NCI-H2107 treated with DMSO at 0.1 percent for 48 hours (cell line): ENCODE measurements around the gene CLEC11A.
"Not testable (repeated sequence)": the region's sequence is repeated elsewhere in the genome, so short reads cannot be mapped to it uniquely, and the experiment has no call there.

Experiments used
- DNase-seq: peaks from one replicate; lab custom pipeline; 2025; ENCODE audit not compliant: unreplicated experiment; lab: John Stamatoyannopoulos, UW

Gene CLEC11A

GRCh38 chr19:50721441-50722137 is 1.6 kb upstream of the CLEC11A start:
- DNase-seq: no peak

GRCh38 chr19:50722201-50723013 is 757 bp upstream of the CLEC11A start:
- DNase-seq: no peak

GRCh38 chr19:50723735-50724521 is 764 bp downstream of the CLEC11A start:
- no peak for DNase-seq

GRCh38 chr19:50724522-50725217 is 1.5 kb downstream of the CLEC11A start:
- no peak for DNase-seq

GRCh38 chr19:50725218-50725910 is 2.2 kb downstream of the CLEC11A start:
- no peak for DNase-seq

- DNase-seq: no peak
These were observed 2.7 kb downstream of the CLEC11A start for GRCh38 chr19:50725911-50726230.

- DNase-seq: no peak
These were observed 5.0 kb downstream of the CLEC11A start for GRCh38 chr19:50728084-50728737.

GRCh38 chr19:50729894-50730293 is 6.7 kb downstream of the CLEC11A start:
- DNase-seq: no peak

- no peak for DNase-seq
These were observed 12.7 kb downstream of the CLEC11A start for GRCh38 chr19:50735869-50736268.

- no peak for DNase-seq
These were observed 13.2 kb downstream of the CLEC11A start for GRCh38 chr19:50736338-50736737.

- DNase-seq: no peak
These were observed 16.2 kb downstream of the CLEC11A start for GRCh38 chr19:50739132-50739913.

- DNase-seq: no peak
These were observed 16.8 kb downstream of the CLEC11A start for GRCh38 chr19:50739914-50740426.

- no peak for DNase-seq
These were observed 18.2 kb downstream of the CLEC11A start for GRCh38 chr19:50741179-50741933.

GRCh38 chr19:50743537-50743936 is 20.4 kb downstream of the CLEC11A start:
- DNase-seq: no peak

GRCh38 chr19:50745221-50745620 is 22.1 kb downstream of the CLEC11A start:
- no peak for DNase-seq

- DNase-seq: not testable (repeated sequence)
These were observed 24.0 kb downstream of the CLEC11A start for GRCh38 chr19:50747141-50747540.

- DNase-seq: no peak
These were observed 26.3 kb downstream of the CLEC11A start for GRCh38 chr19:50749490-50749889.

- peak; percentile 4 for DNase-seq
These were observed 26.8 kb downstream of the CLEC11A start for GRCh38 chr19:50750010-50750409.
